Spleen (tissue), 11 donors: ENCODE results near the gene NCF4. TPM values are rescaled to one million over a fixed set of nuclear protein-coding genes. Genes with fewer than 3 reads are reported as not detected.

ENCODE experiments used
- DNase-seq: peaks from one replicate; pipeline ENCODE4 v3.0.0-alpha.2; 2020
- H3K27ac ChIP-seq, 8 donors: fragments of 200-600 bp; sonication (generic) in 7 of 8; 1 replicate in 4 of 8; 2 replicates in 4 of 8; pipeline versions ENCODE4 v1.5.0 to v1.8.0; 2016 to 2021; ENCODE audit warnings: inconsistent platforms in 4 of 8, mild to moderate bottlenecking in 4 of 8, moderate library complexity in 1 of 8
- H3K27me3 ChIP-seq, 7 donors: fragments of 200-600 bp; sonication (generic) in 6 of 7; replicated peaks in 1 of 7; 1 replicate in 4 of 7; 2 replicates in 3 of 7; pipeline versions ENCODE4 v1.5.0 to v1.8.0; 2016 to 2021; ENCODE audit warnings: inconsistent platforms in 3 of 7, mild to moderate bottlenecking in 1 of 7
- H3K36me3 ChIP-seq, 6 donors: fragments of 200-600 bp; sonication (generic) in 5 of 6; 1 replicate in 4 of 6; 2 replicates in 2 of 6; pipeline versions ENCODE4 v1.5.0 to v1.8.0; 2016 to 2021; ENCODE audit warnings: inconsistent platforms in 2 of 6
- H3K4me1 ChIP-seq, 6 donors: fragments of 200-600 bp; sonication (generic) in 5 of 6; 1 replicate in 3 of 6; 2 replicates in 3 of 6; pipeline versions ENCODE4 v1.5.0 to v1.8.0; 2016 to 2021; ENCODE audit warnings: inconsistent platforms in 3 of 6
- H3K4me3 ChIP-seq, 8 donors: fragments of 200-600 bp; sonication (generic) in 7 of 8; 1 replicate in 4 of 8; 2 replicates in 4 of 8; pipeline versions ENCODE4 v1.5.0 to v1.8.0; 2016 to 2021; ENCODE audit warnings: inconsistent platforms in 4 of 8, mild to moderate bottlenecking in 4 of 8, moderate library complexity in 2 of 8
- H3K9me3 ChIP-seq, 8 donors: fragments of 200-600 bp; sonication (generic) in 7 of 8; 1 replicate in 4 of 8; 2 replicates in 4 of 8; pipeline versions ENCODE4 v1.5.0 to v1.8.0; 2016 to 2021; ENCODE audit warnings: inconsistent platforms in 4 of 8
- CTCF ChIP-seq, 11 experiments: fragments of 200-600 bp in 7 of 11; fragments of 450-650 bp in 4 of 11; sonication (generic) in 4 of 11; IDR thresholded peaks in 8 of 11; conservative IDR thresholded peaks in 3 of 11; 1 replicate in 7 of 11; 2 replicates in 4 of 11; pipeline versions ENCODE4 v1.4.0 to v1.8.0; 2016 to 2021; ENCODE audit warnings: antibody characterized with exemption in 11 of 11, inconsistent platforms in 4 of 11, mild to moderate bottlenecking in 1 of 11
- POLR2A ChIP-seq, 3 donors: fragments of 450-650 bp; IDR thresholded peaks; one replicate each; pipeline ENCODE4 v1.5.1; 2017; ENCODE audit warnings: antibody characterized with exemption in 3 of 3, mild to moderate bottlenecking in 1 of 3
- POLR2AphosphoS5 ChIP-seq, 3 donors: sonication (generic); formaldehyde crosslinking; IDR thresholded peaks; one replicate each; pipeline ENCODE4 v1.5.1; 2017; ENCODE audit warnings: antibody characterized with exemption in 3 of 3
- WGBS, 5 donors: extraction: QIAGEN DNeasy Blood & Tissue Kit in 3 of 5; methylation state at CpG; one replicate each; pipeline versions ENCODE4 v1.1.5 to v1.1.7; 2013 to 2018; 5-methylcytosine and 5-hydroxymethylcytosine counted together
- intact Hi-C: fragments of 100-400 bp; cut with DNase I; formaldehyde crosslinking; loops from one replicate; pipeline ENCODE4 v1.15.0; 2023; ENCODE audit warnings: low total_unique reads
- polyA plus RNA-seq, 3 donors: library from polyadenylated mRNA; stranded (reverse); fragments of 200-250 nt; gene quantifications; one replicate each; pipeline ENCODE4 v1.2.1, GENCODE V29; 2013
- total RNA-seq, 7 donors: library from RNA; depleted of rRNA in 3 of 7; stranded (reverse); fragments of >200 nt in 3 of 7; fragmentation: NEBNext Ultra II Directional in 4 of 7; extraction: Animal tissue kit (Norgen Biotek cat#: 25700) in 4 of 7; gene quantifications; one replicate each; pipeline versions ENCODE4 v1.1.0 to v1.2.1, GENCODE V29; 2016 to 2021
- donor health status: healthy with polysubstance abuse.
- donor health status: DM: no; HTN: no; CAD: no; lungs with moderate emphysema.
- donor health status: DM: no; HTN: no; CAD: no.
- donor health status: Bipolar disorder and iron deficiency.
- donor health status: healthy.
- donor health status: DM: no; HTN: no; CAD: no.
- donor health status: DM: yes; HTN: yes; CAD: no.

NCF4 gene
- total and polyA plus RNA-seq, 10 donors = 89.0 to 222 (median 154) TPM

- H3K27me3 ChIP-seq = peaks cover 3 to 91% (median 37%) of the 10 kb centered on the region in 7 donors
- WGBS, 5 donors = 78 to 91% (median 81%) methylated on average over 2 to 6 of the region's 6 CpGs
- DNase-seq = no peak
- no peak overlapping the region for H3K27ac ChIP-seq
- no peak overlapping the region for H3K4me3 ChIP-seq
- peaks cover 7 to 32% (median 16%) of the 10 kb centered on the region in 6 donors for H3K4me1 ChIP-seq
- no peak for TF ChIP-seq POLR2A (IDR thresholded peaks at IDR 0.05)
- no peak for TF ChIP-seq CTCF (IDR thresholded peaks at IDR 0.05 in 8 of 11, conservative IDR thresholded peaks at IDR 0.05 in 3 of 11)
- TF ChIP-seq POLR2AphosphoS5 (IDR thresholded peaks at IDR 0.05) = no peak
- H3K36me3 ChIP-seq = no peaks in the 10 kb centered on the region
- intact Hi-C loops = no loop called here
- no peaks in the 10 kb centered on the region for H3K9me3 ChIP-seq
Observed at GRCh38 chr22:36818010-36818642, 42.7 kb upstream of the NCF4 start.

- no peak for DNase-seq
Observed at GRCh38 chr22:36819112-36819511, 41.7 kb upstream of the NCF4 start.

GRCh38 chr22:36822581-36822980, 38.2 kb upstream of the NCF4 start:
- no peak for TF ChIP-seq POLR2A (IDR thresholded peaks at IDR 0.05)
- no peak for TF ChIP-seq CTCF (IDR thresholded peaks at IDR 0.05 in 8 of 11, conservative IDR thresholded peaks at IDR 0.05 in 3 of 11)
- no peak for TF ChIP-seq POLR2AphosphoS5 (IDR thresholded peaks at IDR 0.05)
- Histone ChIP-seq H3K36me3 (no peaks in the 10 kb centered on the region), H3K27me3 (peaks cover 3 to 70% (median 28%) of the 10 kb centered on the region in 7 donors), H3K9me3 (no peaks in the 10 kb centered on the region), H3K27ac (no peak overlapping the region), H3K4me3 (no peak overlapping the region), H3K4me1 (peaks cover 0 to 15% (median 3%) of the 10 kb centered on the region in 6 donors)
- no peak for DNase-seq
- 73 to 82% (median 78%) methylated on average over 6 of the region's 6 CpGs for WGBS, 5 donors
- intact Hi-C loops = no loop called here

More at GRCh38 chr22:36819112-36819511, 41.7 kb upstream of the NCF4 start:
- Histone ChIP-seq H3K36me3 (no peaks in the 10 kb centered on the region), H3K9me3 (no peaks in the 10 kb centered on the region), H3K27ac (no peak overlapping the region), H3K27me3 (peaks cover 3 to 91% (median 44%) of the 10 kb centered on the region in 7 donors), H3K4me1 (peaks cover 7 to 35% (median 18%) of the 10 kb centered on the region in 6 donors), H3K4me3 (no peak overlapping the region)
- intact Hi-C loops = no loop called here
- TF ChIP-seq CTCF (IDR thresholded peaks at IDR 0.05 in 8 of 11, conservative IDR thresholded peaks at IDR 0.05 in 3 of 11) (no peak), POLR2AphosphoS5 (IDR thresholded peaks at IDR 0.05) (no peak), POLR2A (IDR thresholded peaks at IDR 0.05) (no peak)
- 41 to 54% (median 45%) methylated on average over 6 to 9 of the region's 9 CpGs for WGBS, 5 donors

DNA sequence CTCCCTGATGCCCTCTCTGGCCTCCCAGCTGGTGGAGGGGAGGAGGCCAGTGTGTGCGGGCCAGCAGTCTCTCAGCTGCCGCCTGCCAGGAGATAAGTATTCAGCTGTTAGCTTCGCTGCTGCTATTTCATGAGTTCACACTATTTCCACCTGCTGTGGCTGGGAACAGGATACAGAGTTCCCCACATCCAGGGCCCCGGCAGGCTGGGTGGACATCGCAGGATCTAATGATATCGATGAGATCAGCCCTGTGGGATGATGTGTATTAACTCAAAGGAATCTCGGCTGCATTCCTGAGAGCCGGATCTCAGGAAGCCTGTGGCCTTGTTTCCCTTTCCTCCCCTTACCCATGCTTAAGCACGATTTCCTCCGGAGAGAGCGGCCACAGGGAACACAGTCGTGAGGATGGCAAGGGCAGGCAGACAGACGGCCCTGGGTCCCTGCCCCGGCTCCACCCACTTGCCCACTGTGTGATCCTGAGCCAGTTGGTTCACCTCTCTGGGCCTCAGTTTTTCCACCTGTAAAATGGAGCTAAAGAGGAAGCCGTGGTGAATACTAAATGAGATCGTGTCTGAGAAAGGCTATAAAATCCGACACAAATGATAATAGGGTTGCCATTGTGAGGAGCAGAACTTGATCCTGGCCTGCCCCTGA, 37.5 kb upstream of the NCF4 start:
- peaks cover 3 to 65% (median 21%) of the 10 kb centered on the region in 7 donors for H3K27me3 ChIP-seq
- no peak for DNase-seq
- peak overlapping the region in 2 of 8 donors; percentile 26 to 43 for H3K27ac ChIP-seq
- 35 to 60% (median 51%) methylated on average over 17 of the region's 17 CpGs for WGBS, 5 donors
- TF ChIP-seq POLR2A (IDR thresholded peaks at IDR 0.05) (no peak), CTCF (IDR thresholded peaks at IDR 0.05 in 8 of 11, conservative IDR thresholded peaks at IDR 0.05 in 3 of 11) (no peak), POLR2AphosphoS5 (IDR thresholded peaks at IDR 0.05) (peak in 2 of 3 donors; percentile 40 to 42)
- no peaks in the 10 kb centered on the region for H3K36me3 ChIP-seq
- intact Hi-C loops = no loop called here
- no peak overlapping the region for H3K4me3 ChIP-seq
- no peaks in the 10 kb centered on the region for H3K9me3 ChIP-seq
- peaks cover 0 to 11% (median 3%) of the 10 kb centered on the region in 6 donors for H3K4me1 ChIP-seq
